Rectal smooth muscle tissue (tissue), 1 donor: Measurements from ENCODE around the gene RNF25.

Experiments used
- H3K27ac ChIP-seq: one replicate; pipeline ENCODE4 v1.7.0; 2013; ENCODE audit warnings: low read depth, low read length, inconsistent platforms
- H3K27me3 ChIP-seq: one replicate; pipeline ENCODE4 v1.7.0; 2013; ENCODE audit warnings: low read length; ENCODE audit not compliant: control insufficient read depth, insufficient read depth
- H3K36me3 ChIP-seq: one replicate; pipeline ENCODE4 v1.7.0; 2013; ENCODE audit warnings: low read length; ENCODE audit not compliant: control insufficient read depth, insufficient read depth
- H3K4me1 ChIP-seq: one replicate; pipeline ENCODE4 v1.7.0; 2013; ENCODE audit warnings: low read length; ENCODE audit not compliant: control insufficient read depth, insufficient read depth
- H3K4me3 ChIP-seq: one replicate; pipeline ENCODE4 v1.7.0; 2013; ENCODE audit warnings: low read length
- H3K9ac ChIP-seq: one replicate; pipeline ENCODE4 v1.7.0; 2013; ENCODE audit warnings: low read length

RNF25 gene, protein sequence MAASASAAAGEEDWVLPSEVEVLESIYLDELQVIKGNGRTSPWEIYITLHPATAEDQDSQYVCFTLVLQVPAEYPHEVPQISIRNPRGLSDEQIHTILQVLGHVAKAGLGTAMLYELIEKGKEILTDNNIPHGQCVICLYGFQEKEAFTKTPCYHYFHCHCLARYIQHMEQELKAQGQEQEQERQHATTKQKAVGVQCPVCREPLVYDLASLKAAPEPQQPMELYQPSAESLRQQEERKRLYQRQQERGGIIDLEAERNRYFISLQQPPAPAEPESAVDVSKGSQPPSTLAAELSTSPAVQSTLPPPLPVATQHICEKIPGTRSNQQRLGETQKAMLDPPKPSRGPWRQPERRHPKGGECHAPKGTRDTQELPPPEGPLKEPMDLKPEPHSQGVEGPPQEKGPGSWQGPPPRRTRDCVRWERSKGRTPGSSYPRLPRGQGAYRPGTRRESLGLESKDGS

DNA sequence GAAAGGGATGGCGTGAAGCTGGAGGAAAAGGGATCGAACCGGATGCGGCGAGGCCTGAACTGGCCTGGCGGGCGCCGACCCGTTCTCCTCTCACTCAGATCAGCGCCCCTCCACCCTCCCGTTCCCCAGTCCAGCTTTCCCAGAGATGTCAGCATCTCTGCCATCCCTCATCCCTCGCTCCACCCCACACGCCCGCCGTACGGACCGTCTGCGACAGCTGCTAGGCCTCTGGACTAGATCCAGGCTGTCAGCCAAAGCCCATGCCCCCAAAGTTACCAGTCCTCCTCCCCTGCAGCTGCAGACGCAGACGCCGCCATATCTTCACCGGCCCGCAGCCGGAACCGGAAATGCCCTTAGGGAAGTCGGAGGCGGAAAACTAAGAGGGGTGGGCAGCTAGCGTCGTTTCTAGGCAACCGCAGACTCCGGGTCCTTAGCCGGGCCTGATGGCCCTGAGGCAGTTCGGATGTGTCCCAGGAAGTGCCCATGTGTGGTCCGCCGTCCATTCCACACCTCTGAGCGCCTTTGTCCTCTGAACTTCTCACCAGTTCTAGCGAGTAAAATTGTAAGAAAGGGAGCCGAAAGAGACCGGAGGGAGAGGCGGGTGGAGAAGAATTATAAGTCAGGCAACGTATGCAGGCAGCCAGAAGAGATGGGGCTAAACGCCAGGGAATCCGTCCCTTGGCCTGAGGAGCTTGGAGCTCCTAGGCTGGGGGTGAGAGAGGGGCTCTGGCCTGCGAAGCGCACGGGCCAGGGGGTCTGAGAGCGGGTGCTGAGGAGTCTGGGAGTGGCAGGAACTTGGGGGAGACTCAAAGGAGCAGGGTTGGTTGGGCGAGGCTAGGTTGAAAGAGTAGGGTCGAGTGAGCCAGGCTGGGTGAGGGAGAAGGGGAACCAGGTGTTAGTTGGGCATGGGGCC lies at the start of gene RNF25, which contains the start of gene STK36:
Gene RNF25, minus strand, starts transcription at position 349 of the 913 bp plus-strand sequence. Its CDS starts 32 bp downstream, at position 317.
Gene STK36, plus strand, starts transcription at position 433 of the 913 bp plus-strand sequence. CDS start 744 bp downstream, outside the sequence.
- H3K4me3 ChIP-seq, result peak within 1 kb of the TSS; percentile 88
- peaks cover 7% of the 10 kb centered on the region for H3K4me1 ChIP-seq
- peak within 1 kb of the TSS; percentile 70 for H3K27ac ChIP-seq
- H3K9ac ChIP-seq, result peak within 1 kb of the TSS; percentile 53
- no peaks in the 10 kb centered on the region for H3K36me3 ChIP-seq
- H3K27me3 ChIP-seq, result no peaks in the 10 kb centered on the region

DNA sequence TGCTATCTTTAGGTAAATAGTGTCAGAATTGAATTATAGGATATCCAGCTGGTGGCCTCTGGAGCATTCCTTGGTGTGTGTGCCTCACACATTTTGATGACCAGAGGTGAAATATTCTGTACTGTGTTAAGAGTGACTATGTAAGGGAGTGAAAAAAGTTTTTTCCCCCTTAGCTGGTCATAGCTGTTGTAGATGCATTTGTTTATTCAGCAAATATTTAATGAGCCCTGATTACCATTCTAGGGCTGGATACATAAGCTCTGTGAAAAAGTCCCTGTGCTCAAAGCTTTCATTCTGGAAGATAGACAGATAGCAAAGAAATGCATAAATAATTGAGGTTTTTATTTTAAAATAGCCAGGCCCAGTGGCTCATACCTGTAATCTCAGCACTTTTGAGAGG lies 49.7 kb upstream of the RNF25 start:
- Histone ChIP-seq H3K27me3 (no peaks in the 10 kb centered on the region), H3K27ac (no peak overlapping the region), H3K9ac (no peak overlapping the region), H3K36me3 (no peaks in the 10 kb centered on the region), H3K4me3 (no peak overlapping the region), H3K4me1 (no peaks in the 10 kb centered on the region)

GRCh38 chr2:218720048-218721041 lies 48.5 kb upstream of the RNF25 start:
- H3K4me1 ChIP-seq, result no peaks in the 10 kb centered on the region
- H3K27me3 ChIP-seq, result no peaks in the 10 kb centered on the region
- H3K9ac ChIP-seq, result no peak overlapping the region
- no peaks in the 10 kb centered on the region for H3K36me3 ChIP-seq
- H3K27ac ChIP-seq, result no peak overlapping the region
- H3K4me3 ChIP-seq, result no peak overlapping the region

GRCh38 chr2:218719457-218719856 lies 47.7 kb upstream of the RNF25 start:
- H3K9ac ChIP-seq, result no peak overlapping the region
- no peaks in the 10 kb centered on the region for H3K36me3 ChIP-seq
- H3K4me1 ChIP-seq, result no peaks in the 10 kb centered on the region
- no peaks in the 10 kb centered on the region for H3K27me3 ChIP-seq
- H3K27ac ChIP-seq, result no peak overlapping the region
- no peak overlapping the region for H3K4me3 ChIP-seq

GRCh38 chr2:218718058-218718457 lies 46.3 kb upstream of the RNF25 start:
- Histone ChIP-seq H3K9ac (no peak overlapping the region), H3K4me1 (no peaks in the 10 kb centered on the region), H3K4me3 (no peak overlapping the region), H3K27me3 (no peaks in the 10 kb centered on the region), H3K27ac (no peak overlapping the region), H3K36me3 (no peaks in the 10 kb centered on the region)

- H3K27me3 ChIP-seq, result no peaks in the 10 kb centered on the region
- no peaks in the 10 kb centered on the region for H3K4me1 ChIP-seq
- H3K4me3 ChIP-seq, result no peak overlapping the region
- H3K9ac ChIP-seq, result no peak overlapping the region
- H3K27ac ChIP-seq, result no peak overlapping the region
- no peaks in the 10 kb centered on the region for H3K36me3 ChIP-seq
Measured at GRCh38 chr2:218717262-218717661, 45.5 kb upstream of the RNF25 start.

- Histone ChIP-seq H3K9ac (no peak overlapping the region), H3K4me1 (no peaks in the 10 kb centered on the region), H3K4me3 (no peak overlapping the region), H3K36me3 (no peaks in the 10 kb centered on the region), H3K27ac (no peak overlapping the region), H3K27me3 (no peaks in the 10 kb centered on the region)
Measured at GRCh38 chr2:218716070-218716469, 44.3 kb upstream of the RNF25 start.

- Histone ChIP-seq H3K4me1 (no peaks in the 10 kb centered on the region), H3K4me3 (no peak overlapping the region), H3K27ac (no peak overlapping the region), H3K9ac (no peak overlapping the region), H3K27me3 (no peaks in the 10 kb centered on the region), H3K36me3 (no peaks in the 10 kb centered on the region)
Measured at GRCh38 chr2:218713922-218714321, 42.1 kb upstream of the RNF25 start.

GRCh38 chr2:218711550-218711929 lies 39.7 kb upstream of the RNF25 start:
- Histone ChIP-seq H3K4me1 (no peaks in the 10 kb centered on the region), H3K9ac (no peak overlapping the region), H3K27ac (peak overlapping the region; percentile 80), H3K27me3 (no peaks in the 10 kb centered on the region), H3K4me3 (peak overlapping the region; percentile 90), H3K36me3 (no peaks in the 10 kb centered on the region)

DNA sequence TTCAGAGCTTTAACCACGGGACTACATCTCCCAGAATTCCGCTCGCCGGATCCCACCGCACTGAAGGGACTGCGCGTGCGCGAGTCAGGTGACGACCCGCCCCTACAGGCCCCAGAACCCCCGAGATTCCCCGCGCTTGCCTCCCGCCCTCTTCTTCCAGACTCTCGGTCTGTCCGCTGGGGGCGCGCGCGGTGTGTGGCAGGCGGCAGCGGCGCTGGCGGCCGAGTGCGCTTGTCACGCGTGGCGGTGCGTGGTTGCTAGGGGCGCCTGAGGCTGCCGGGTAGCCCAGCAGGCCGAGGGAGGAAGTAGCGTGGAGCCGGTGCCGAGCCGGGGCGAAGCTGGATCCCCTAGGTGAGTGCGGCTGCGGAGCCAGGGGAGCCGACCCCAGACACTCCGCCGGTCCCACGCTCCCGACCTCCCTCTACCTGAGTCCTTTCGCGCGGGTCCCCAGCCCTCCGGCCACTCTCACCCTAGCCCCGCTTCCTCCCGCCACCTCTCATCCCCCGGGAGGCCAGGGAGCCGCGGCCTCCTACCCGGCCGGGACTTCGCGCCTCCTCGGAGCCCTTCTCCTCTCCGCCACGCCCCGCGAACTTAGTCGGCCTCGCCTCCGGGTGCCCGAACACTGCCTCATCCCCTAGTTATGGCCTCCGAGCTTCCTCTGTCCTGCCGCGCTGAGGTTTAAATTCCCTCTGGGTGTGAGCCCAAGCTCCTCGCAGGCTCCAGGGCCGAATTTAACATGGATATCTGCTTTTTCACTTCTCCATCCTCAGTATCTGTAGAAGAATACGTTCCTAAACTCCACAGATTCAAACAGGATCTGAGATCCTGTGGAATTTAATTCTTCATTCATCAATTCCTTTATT lies 39.1 kb upstream of the RNF25 start, which contains the start of gene TTLL4:
Gene TTLL4, plus strand, starts transcription at position 149 of the 863 bp plus-strand sequence. CDS start 26,842 bp downstream, outside the sequence.
- no peaks in the 10 kb centered on the region for H3K27me3 ChIP-seq

DNA sequence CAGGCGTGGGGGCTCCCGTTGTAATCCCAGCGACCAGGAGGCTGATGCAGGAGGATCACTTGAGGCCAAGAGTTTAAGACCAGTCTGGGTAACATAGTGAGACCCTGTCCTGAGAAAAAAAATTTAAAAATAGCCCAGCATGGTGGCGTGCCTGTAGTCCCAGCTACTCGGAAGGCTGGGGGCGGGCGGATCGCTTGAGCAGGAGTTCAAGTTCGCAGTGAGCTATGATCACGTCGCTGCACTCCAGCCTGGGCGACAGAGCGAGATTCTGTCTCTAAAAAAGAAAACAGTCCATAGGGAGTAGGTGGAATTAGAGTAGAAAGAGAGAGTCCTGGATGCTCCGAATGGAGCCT lies 38.5 kb upstream of the RNF25 start:
- H3K9ac ChIP-seq, result no peak overlapping the region
- no peaks in the 10 kb centered on the region for H3K36me3 ChIP-seq
- H3K27ac ChIP-seq, result peak overlapping the region; percentile 41
- no peaks in the 10 kb centered on the region for H3K27me3 ChIP-seq
- no peaks in the 10 kb centered on the region for H3K4me1 ChIP-seq
- peak overlapping the region; percentile 44 for H3K4me3 ChIP-seq

More for the DNA sequence above, 39.1 kb upstream of the RNF25 start, which contains the start of gene TTLL4:
- Histone ChIP-seq H3K4me3 (peak within 1 kb of the TSS; percentile 90), H3K4me1 (no peaks in the 10 kb centered on the region), H3K9ac (peak within 1 kb of the TSS; percentile 51), H3K36me3 (no peaks in the 10 kb centered on the region), H3K27ac (peak within 1 kb of the TSS; percentile 80)
